Ishikawa (cell line): ENCODE results near the gene ACOXL.

Experiments used
- CEBPB ChIP-seq: IDR thresholded peaks from 2 replicates; pipeline ENCODE4 v1.6.1; 2012
- CREB1 ChIP-seq: IDR thresholded peaks from 2 replicates; pipeline ENCODE4 v1.6.1; 2012; ENCODE audit warnings: low read depth
- EGR1 ChIP-seq: IDR thresholded peaks from 2 replicates; pipeline ENCODE4 v1.6.1; 2012
- EP300 ChIP-seq: IDR thresholded peaks from 2 replicates; pipeline ENCODE4 v1.6.1; 2012; ENCODE audit warnings: borderline replicate concordance
- FOXM1 ChIP-seq: IDR thresholded peaks from 2 replicates; pipeline ENCODE4 v1.6.1; 2012; ENCODE audit warnings: low read depth, borderline replicate concordance
- NFIC ChIP-seq: IDR thresholded peaks from 2 replicates; pipeline ENCODE4 v1.6.1; 2012
- RAD21 ChIP-seq: IDR thresholded peaks from 2 replicates; pipeline ENCODE4 v1.6.1; 2012; ENCODE audit warnings: low read depth
- TAF1 ChIP-seq: IDR thresholded peaks from 2 replicates; pipeline ENCODE4 v1.6.1; 2012; ENCODE audit warnings: low read depth, mild to moderate bottlenecking
- TCF12 ChIP-seq: IDR thresholded peaks from 2 replicates; pipeline ENCODE4 v1.6.1; 2012; ENCODE audit warnings: low read depth
- TEAD4 ChIP-seq: IDR thresholded peaks from 2 replicates; pipeline ENCODE4 v1.6.1; 2012
- YY1 ChIP-seq: IDR thresholded peaks from 2 replicates; pipeline ENCODE4 v1.6.1; 2012; ENCODE audit warnings: low read depth
- ZBTB7A ChIP-seq: IDR thresholded peaks from 2 replicates; pipeline ENCODE4 v1.6.1; 2012; ENCODE audit warnings: low read depth
- TF ChIP-seq, protein P1 (sequence below): IDR thresholded peaks from 2 replicates; pipeline ENCODE4 v1.6.1; 2012
- TF ChIP-seq, protein P2 (sequence below): IDR thresholded peaks from 2 replicates; pipeline ENCODE4 v1.6.1; 2012; ENCODE audit warnings: low read depth, mild to moderate bottlenecking
- TF ChIP-seq, protein P3 (sequence below): IDR thresholded peaks from 2 replicates; pipeline ENCODE4 v1.6.1; 2012

The ACOXL gene

DNA sequence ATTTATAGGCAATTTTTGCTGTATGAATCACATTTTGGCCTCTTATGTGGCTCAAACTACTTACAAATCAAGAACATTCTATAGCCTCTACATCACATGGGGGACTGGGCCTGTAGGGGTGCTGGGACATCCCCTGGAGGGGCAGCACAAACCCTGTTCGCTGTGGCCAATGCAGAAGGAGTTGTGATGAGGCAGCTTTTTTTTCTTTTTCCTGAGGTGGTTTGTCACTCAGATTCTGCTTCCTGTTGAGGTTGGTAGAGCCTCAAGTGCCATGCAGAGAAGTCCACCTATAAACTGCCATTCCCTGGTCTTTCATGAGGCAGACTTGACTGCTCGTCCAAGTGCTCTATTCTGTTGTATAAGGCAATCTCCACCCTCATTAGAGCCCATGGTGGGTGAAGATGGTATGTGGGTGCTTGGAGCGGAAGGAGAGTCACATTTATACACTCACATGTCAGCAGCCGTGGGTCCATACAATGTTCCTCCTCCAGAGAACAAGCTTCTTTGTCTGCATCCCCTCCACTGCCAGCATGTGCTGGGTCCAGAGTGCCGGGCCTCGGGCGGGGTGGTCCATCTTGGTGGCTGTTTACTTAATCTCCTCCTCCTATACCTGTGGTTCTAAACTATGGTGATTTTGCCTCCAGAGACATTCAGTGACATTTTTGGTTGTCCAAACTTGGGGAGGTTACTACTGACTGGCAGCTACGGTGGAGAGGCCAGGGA, 120.3 kb downstream of the ACOXL start:
- TF ChIP-seq EGR1 (no peak), FOXM1 (no peak), TEAD4 (no peak), EP300 (no peak), NFIC (no peak), ZBTB7A (no peak), CEBPB (no peak), YY1 (no peak), TCF12 (no peak)

GRCh38 chr2:110853516-110853915, 121.1 kb downstream of the ACOXL start:
- TF ChIP-seq CREB1 (no peak), RAD21 (peak; percentile 41), CEBPB (no peak)

DNA sequence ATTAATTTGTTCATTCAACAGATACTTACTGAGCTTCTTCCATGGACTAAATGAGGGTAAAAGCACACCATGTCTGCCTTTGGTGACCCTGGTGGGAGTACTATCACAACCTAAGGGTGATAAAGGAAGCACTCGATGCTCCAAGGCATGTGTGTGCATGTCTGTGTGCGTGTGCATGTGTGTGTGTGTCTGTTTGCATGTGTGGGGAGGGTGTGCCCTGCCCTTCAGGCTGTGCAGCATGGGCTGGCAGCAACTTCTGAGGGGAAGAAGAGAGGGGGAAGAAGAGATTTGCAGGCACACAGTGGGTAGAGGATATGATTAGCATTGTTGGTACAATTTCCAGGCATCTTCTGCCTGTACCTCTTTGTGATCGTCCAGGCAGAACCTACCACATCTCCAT, 121.6 kb downstream of the ACOXL start:
- TF ChIP-seq ZBTB7A = no peak
- TF ChIP-seq FOXM1 = no peak
- no peak for TF ChIP-seq EP300
- TF ChIP-seq, protein P1, sequence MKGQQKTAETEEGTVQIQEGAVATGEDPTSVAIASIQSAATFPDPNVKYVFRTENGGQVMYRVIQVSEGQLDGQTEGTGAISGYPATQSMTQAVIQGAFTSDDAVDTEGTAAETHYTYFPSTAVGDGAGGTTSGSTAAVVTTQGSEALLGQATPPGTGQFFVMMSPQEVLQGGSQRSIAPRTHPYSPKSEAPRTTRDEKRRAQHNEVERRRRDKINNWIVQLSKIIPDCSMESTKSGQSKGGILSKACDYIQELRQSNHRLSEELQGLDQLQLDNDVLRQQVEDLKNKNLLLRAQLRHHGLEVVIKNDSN = no peak
- TF ChIP-seq, protein P2, sequence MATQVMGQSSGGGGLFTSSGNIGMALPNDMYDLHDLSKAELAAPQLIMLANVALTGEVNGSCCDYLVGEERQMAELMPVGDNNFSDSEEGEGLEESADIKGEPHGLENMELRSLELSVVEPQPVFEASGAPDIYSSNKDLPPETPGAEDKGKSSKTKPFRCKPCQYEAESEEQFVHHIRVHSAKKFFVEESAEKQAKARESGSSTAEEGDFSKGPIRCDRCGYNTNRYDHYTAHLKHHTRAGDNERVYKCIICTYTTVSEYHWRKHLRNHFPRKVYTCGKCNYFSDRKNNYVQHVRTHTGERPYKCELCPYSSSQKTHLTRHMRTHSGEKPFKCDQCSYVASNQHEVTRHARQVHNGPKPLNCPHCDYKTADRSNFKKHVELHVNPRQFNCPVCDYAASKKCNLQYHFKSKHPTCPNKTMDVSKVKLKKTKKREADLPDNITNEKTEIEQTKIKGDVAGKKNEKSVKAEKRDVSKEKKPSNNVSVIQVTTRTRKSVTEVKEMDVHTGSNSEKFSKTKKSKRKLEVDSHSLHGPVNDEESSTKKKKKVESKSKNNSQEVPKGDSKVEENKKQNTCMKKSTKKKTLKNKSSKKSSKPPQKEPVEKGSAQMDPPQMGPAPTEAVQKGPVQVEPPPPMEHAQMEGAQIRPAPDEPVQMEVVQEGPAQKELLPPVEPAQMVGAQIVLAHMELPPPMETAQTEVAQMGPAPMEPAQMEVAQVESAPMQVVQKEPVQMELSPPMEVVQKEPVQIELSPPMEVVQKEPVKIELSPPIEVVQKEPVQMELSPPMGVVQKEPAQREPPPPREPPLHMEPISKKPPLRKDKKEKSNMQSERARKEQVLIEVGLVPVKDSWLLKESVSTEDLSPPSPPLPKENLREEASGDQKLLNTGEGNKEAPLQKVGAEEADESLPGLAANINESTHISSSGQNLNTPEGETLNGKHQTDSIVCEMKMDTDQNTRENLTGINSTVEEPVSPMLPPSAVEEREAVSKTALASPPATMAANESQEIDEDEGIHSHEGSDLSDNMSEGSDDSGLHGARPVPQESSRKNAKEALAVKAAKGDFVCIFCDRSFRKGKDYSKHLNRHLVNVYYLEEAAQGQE = no peak
- no peak for TF ChIP-seq CREB1
- TF ChIP-seq TAF1 = no peak
- TF ChIP-seq TCF12 = no peak
- TF ChIP-seq NFIC = no peak

DNA sequence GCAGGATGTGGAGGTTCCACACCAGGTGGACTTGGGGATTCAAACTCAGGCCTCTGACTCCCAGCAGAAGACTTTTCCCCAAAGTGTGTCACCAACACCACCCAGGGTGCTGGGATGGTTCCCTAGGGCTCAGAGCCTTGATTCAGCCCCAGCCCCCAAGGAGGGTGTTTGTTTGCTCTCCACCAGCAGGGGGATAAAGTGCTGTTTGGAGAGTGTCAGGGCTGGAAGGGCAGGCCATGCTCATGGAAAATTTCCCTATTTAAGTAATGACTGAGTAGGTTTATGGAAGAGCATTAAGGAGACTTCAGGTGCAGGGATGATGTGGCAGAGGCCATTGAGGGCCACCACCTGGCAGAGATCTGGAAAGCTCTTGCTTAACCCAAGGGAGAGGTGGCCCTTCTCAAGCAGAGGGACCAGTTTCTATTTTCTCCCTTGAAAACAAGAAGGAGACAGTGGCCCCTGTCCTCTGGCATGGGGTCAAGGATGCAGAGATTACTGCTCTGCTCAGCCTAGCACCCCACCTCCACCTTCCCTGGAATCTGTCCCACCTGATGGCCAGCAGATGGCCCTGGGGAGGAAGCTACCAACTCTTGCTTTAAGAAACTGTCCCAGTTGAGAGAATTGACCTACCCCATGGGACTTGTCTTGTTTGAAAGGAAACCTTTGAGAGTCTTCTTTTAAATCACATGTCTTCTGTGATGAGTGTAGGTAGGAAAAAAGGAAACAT, 122.1 kb downstream of the ACOXL start:
- TF ChIP-seq, protein P3, sequence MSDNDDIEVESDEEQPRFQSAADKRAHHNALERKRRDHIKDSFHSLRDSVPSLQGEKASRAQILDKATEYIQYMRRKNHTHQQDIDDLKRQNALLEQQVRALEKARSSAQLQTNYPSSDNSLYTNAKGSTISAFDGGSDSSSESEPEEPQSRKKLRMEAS = no peak
- TF ChIP-seq TCF12 (no peak), TAF1 (no peak), CREB1 (no peak), RAD21 (peak; percentile 12; the same call in 1 of the 2 replicates), NFIC (no peak), CEBPB (no peak)
- TF ChIP-seq, protein P2 = no peak
- TF ChIP-seq, protein P1 = no peak

GRCh38 chr2:110858135-110858725, 125.9 kb downstream of the ACOXL start:
- TF ChIP-seq TAF1 (no peak), YY1 (no peak), CEBPB (no peak), CREB1 (no peak), ZBTB7A (no peak), TCF12 (no peak), RAD21 (no peak)
- TF ChIP-seq, protein P3 = no peak

- TF ChIP-seq TEAD4 (no peak), RAD21 (no peak), EP300 (no peak), TCF12 (no peak), ZBTB7A (no peak), EGR1 (no peak), NFIC (no peak), TAF1 (no peak), CEBPB (no peak), FOXM1 (no peak), YY1 (no peak), CREB1 (no peak)
- TF ChIP-seq, protein P3 = no peak
- TF ChIP-seq, protein P2 = no peak
Observed at GRCh38 chr2:110858993-110859701, 126.8 kb downstream of the ACOXL start.
